Endothelial cell of umbilical vein (primary cell): ENCODE results near the gene KRT82.
A peak's percentile ranks its signal among the peaks of the same experiment; 100 is the strongest.

ENCODE experiments used
- CTCF ChIP-seq, 2 donors: IDR thresholded peaks; 1 replicate in 1 of 2; 2 replicates in 1 of 2; pipeline ENCODE4 v1.5.1; 2011; ENCODE audit warnings: low read length in 2 of 2, mild to moderate bottlenecking in 2 of 2, moderate library complexity in 2 of 2, control low read depth in 1 of 2, inconsistent platforms in 1 of 2, low read depth in 1 of 2; ENCODE audit not compliant: insufficient read depth in 1 of 2; ENCODE audit errors: extremely low read depth in 1 of 2
- EZH2 ChIP-seq: IDR thresholded peaks from 2 replicates; pipeline ENCODE4 v1.6.1; 2012; ENCODE audit warnings: borderline replicate concordance, low read depth, mild to moderate bottlenecking, moderate library complexity, low read length, inconsistent platforms; ENCODE audit not compliant: severe bottlenecking
- MAX ChIP-seq: IDR thresholded peaks from 2 replicates; pipeline ENCODE4 v1.6.1; 2011; ENCODE audit not compliant: insufficient read depth, insufficient read length
- MYC ChIP-seq: IDR thresholded peaks from one replicate; pipeline ENCODE4 v1.6.1; 2011; ENCODE audit warnings: mild to moderate bottlenecking, low read depth, low read length
- POLR2A ChIP-seq: IDR thresholded peaks from 2 replicates; pipeline ENCODE4 v1.6.1; 2012; ENCODE audit warnings: low read depth, mild to moderate bottlenecking, control low read depth, low read length
- POLR2AphosphoS5 ChIP-seq: IDR thresholded peaks from 2 replicates; pipeline ENCODE4 v1.6.1; 2012; ENCODE audit warnings: low read depth, mild to moderate bottlenecking, control low read depth, low read length, moderate library complexity; ENCODE audit not compliant: insufficient read depth

- TF ChIP-seq CTCF (IDR thresholded peaks at IDR 0.05; ENCODE audit: extremely low read depth in 1 of 2, insufficient read depth in 1 of 2, low read depth in 1 of 2, low read length in 2 of 2) (peak; percentile 51 to 68), MAX (no peak), MYC (no peak), POLR2A (no peak), POLR2AphosphoS5 (no peak), EZH2 (no peak)
Observed at GRCh38 chr12:52380271-52380694, 25.9 kb downstream of the KRT82 start.
